ENCODE data around the gene BICDL1. TPM values are rescaled to one million over a fixed set of nuclear protein-coding genes. Genes with fewer than 3 reads are reported as not detected.

Gene BICDL1
- total RNA-seq, 1 experiment from 2014 or later: 3.6 TPM

- POLR2A ChIA-PET (ENCODE audit: unreplicated experiment): no interaction called here
- Histone ChIP-seq H3K9me2 (replicated peaks; ENCODE audit: low read length) (no peaks in the 10 kb centered on the region), H3K27ac (ENCODE audit: low read length) (no peak overlapping the region), H3K27me3 (ENCODE audit: low read length) (no peaks in the 10 kb centered on the region), H3K4me2 (ENCODE audit: low read length) (no peak overlapping the region), H4K20me1 (ENCODE audit: low read length) (no peaks in the 10 kb centered on the region), H3K4me1 (ENCODE audit: insufficient read depth, low read length) (peaks cover 16% of the 10 kb centered on the region), H3K9ac (ENCODE audit: low read length) (no peak overlapping the region), H3K9me3 (ENCODE audit: low read length) (no peaks in the 10 kb centered on the region), H3F3A (ENCODE audit: low read length, unreplicated experiment) (no peaks in the 10 kb centered on the region), H3K79me2 (ENCODE audit: low read length) (no peaks in the 10 kb centered on the region), H3K36me3 (ENCODE audit: low read depth, low read length) (peaks cover 7% of the 10 kb centered on the region; the same call in 1 of the 2 replicates), H3K4me3 (ENCODE audit: low read length) (no peak overlapping the region), H2AFZ (ENCODE audit: low read length) (no peak overlapping the region)
- no peak for DNase-seq
- intact Hi-C loops (cut with micrococcal nuclease): no loop called here
- BruUV-seq (replicated peaks): no TSS peak
- ATAC-seq: no peak
- CTCF ChIA-PET: interaction anchor here (0.5 kb wide), 1 partner anchor 101 kb away, joined by 3 read pairs; the partner anchor contains the start of gene BICDL1
- TF ChIP-seq EZH2phosphoT487 (IDR thresholded peaks at IDR 0.05; ENCODE audit: borderline replicate concordance, low read length): no peak
- TF ChIP-seq EZH2 (IDR thresholded peaks at IDR 0.05; ENCODE audit: low read length, unreplicated experiment): no peak
- no peak for TF ChIP-seq CTCF (conservative IDR thresholded peaks at IDR 0.05; ENCODE audit: low read depth, low read length)
Measured at GRCh38 chr12:120090206-120090605, 101.2 kb downstream of the BICDL1 start.

DNA sequence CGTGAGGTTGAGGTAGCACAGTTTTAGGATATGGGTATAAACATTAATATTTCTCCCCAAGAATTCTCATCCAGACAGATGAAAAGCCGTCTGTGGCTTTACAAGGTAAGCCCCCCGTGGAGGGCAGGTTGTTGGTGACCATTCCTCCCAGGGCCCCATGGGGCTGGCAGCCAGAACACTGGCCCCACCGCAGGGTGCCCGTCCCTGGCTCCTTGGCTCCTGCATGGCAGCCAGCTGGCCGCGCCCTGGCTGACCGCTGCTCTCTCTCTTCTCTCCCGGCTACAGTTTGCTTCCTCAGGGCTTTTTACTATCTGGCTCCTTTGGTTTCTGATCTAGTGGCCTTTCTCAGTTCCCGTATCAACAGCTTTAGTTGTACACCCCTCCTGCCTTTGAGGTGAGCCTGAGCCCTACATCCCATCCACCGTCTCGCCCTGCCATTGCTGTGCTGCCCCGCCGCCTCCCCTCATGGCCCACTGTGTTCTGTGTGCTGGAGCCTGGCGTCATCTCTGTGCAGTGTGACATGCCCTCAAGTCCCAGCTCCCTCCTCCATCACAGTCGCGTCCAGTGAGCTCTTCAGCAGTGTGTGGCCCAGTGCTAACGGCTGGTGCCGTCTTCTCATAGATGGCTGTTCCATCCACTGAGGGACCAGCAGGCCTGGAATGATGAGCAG lies 101.7 kb downstream of the BICDL1 start:
- Histone ChIP-seq H4K20me1 (ENCODE audit: low read length) (no peaks in the 10 kb centered on the region), H3K4me3 (ENCODE audit: low read length) (no peak overlapping the region), H2AFZ (ENCODE audit: low read length) (no peak overlapping the region), H3K9me3 (ENCODE audit: low read length) (no peaks in the 10 kb centered on the region), H3K4me2 (ENCODE audit: low read length) (no peak overlapping the region), H3F3A (ENCODE audit: low read length, unreplicated experiment) (no peaks in the 10 kb centered on the region), H3K27ac (ENCODE audit: low read length) (no peak overlapping the region), H3K4me1 (ENCODE audit: insufficient read depth, low read length) (peaks cover 16% of the 10 kb centered on the region), H3K27me3 (ENCODE audit: low read length) (no peaks in the 10 kb centered on the region), H3K36me3 (ENCODE audit: low read depth, low read length) (peaks cover 8% of the 10 kb centered on the region; the same call in 1 of the 2 replicates), H3K79me2 (ENCODE audit: low read length) (no peaks in the 10 kb centered on the region), H3K9ac (ENCODE audit: low read length) (no peak overlapping the region), H3K9me2 (replicated peaks; ENCODE audit: low read length) (no peaks in the 10 kb centered on the region)
- POLR2A ChIA-PET (ENCODE audit: unreplicated experiment): no interaction called here
- intact Hi-C loops (cut with micrococcal nuclease): no loop called here
- CTCF ChIA-PET: no interaction called here
- DNase-seq: no peak
- ATAC-seq: no peak
- no peak for TF ChIP-seq EZH2phosphoT487 (IDR thresholded peaks at IDR 0.05; ENCODE audit: borderline replicate concordance, low read length)
- TF ChIP-seq CTCF (conservative IDR thresholded peaks at IDR 0.05; ENCODE audit: low read depth, low read length): no peak
- TF ChIP-seq EZH2 (IDR thresholded peaks at IDR 0.05; ENCODE audit: low read length, unreplicated experiment): no peak
- no TSS peak for BruUV-seq (replicated peaks)

- intact Hi-C loops (cut with micrococcal nuclease): no loop called here
- ATAC-seq (no peak), DNase-seq (no peak)
- H3K9me3 ChIP-seq (ENCODE audit: low read length): no peaks in the 10 kb centered on the region
- no peaks in the 10 kb centered on the region for H3K27me3 ChIP-seq (ENCODE audit: low read length)
- H3K36me3 ChIP-seq (ENCODE audit: low read depth, low read length): peaks cover 16% of the 10 kb centered on the region
- peaks cover 10% of the 10 kb centered on the region for H3K4me1 ChIP-seq (ENCODE audit: insufficient read depth, low read length)
- no peaks in the 10 kb centered on the region for H3K9me2 ChIP-seq (replicated peaks; ENCODE audit: low read length)
- CTCF ChIA-PET: no interaction called here
- no peak for TF ChIP-seq EZH2 (IDR thresholded peaks at IDR 0.05; ENCODE audit: low read length, unreplicated experiment)
- no peak for TF ChIP-seq EZH2phosphoT487 (IDR thresholded peaks at IDR 0.05; ENCODE audit: borderline replicate concordance, low read length)
- TF ChIP-seq CTCF (conservative IDR thresholded peaks at IDR 0.05; ENCODE audit: low read depth, low read length): no peak
- H3K79me2 ChIP-seq (ENCODE audit: low read length): no peaks in the 10 kb centered on the region
- no peak overlapping the region for H3K9ac ChIP-seq (ENCODE audit: low read length)
- POLR2A ChIA-PET (ENCODE audit: unreplicated experiment): no interaction called here
- BruUV-seq (replicated peaks): TSS peak; percentile 1
- H3K4me3 ChIP-seq (ENCODE audit: low read length): no peak overlapping the region
- H3F3A ChIP-seq (ENCODE audit: low read length, unreplicated experiment): no peaks in the 10 kb centered on the region
- H3K27ac ChIP-seq (ENCODE audit: low read length): no peak overlapping the region
- H2AFZ ChIP-seq (ENCODE audit: low read length): no peak overlapping the region
- H3K4me2 ChIP-seq (ENCODE audit: low read length): no peak overlapping the region
- no peaks in the 10 kb centered on the region for H4K20me1 ChIP-seq (ENCODE audit: low read length)
Measured at GRCh38 chr12:120091371-120092090, 102.5 kb downstream of the BICDL1 start.

Measured in PC-3 (cell line).